Keratinocyte (primary cell): ENCODE data around the gene ABLIM2. TPM values are rescaled to one million over a fixed set of nuclear protein-coding genes. Genes with fewer than 3 reads are reported as not detected.

Source experiments
- DNase-seq: peaks from one replicate; pipeline ENCODE4 v3.0.0-alpha.2; 2011; ENCODE audit warnings: low read depth, missing footprints, low spot score
- FAIRE-seq: peaks from 2 replicates; lab custom pipeline; 2011; peaks lifted over from hg19 to GRCh38; lab: Jason Lieb, UNC
- H2AFZ ChIP-seq: 2 replicates; pipeline ENCODE4 v1.6.0; 2012; ENCODE audit warnings: low read length, control low read depth, inconsistent platforms; ENCODE audit not compliant: control insufficient read depth
- H3K27ac ChIP-seq: 2 replicates; pipeline ENCODE4 v1.5.1; 2011; ENCODE audit warnings: low read length; ENCODE audit not compliant: control insufficient read depth, insufficient read depth
- H3K27me3 ChIP-seq: 3 replicates; pipeline ENCODE4 v1.6.0; 2011; ENCODE audit warnings: low read length; ENCODE audit not compliant: control insufficient read depth, insufficient read depth; ENCODE audit errors: extremely low read depth
- H3K36me3 ChIP-seq, 2 experiments: 2 replicates in 1 of 2; 3 replicates in 1 of 2; pipeline ENCODE4 v1.5.1; 2011; ENCODE audit warnings: low read length in 2 of 2, mild to moderate bottlenecking in 1 of 2; ENCODE audit not compliant: control insufficient read depth in 2 of 2, insufficient read depth in 2 of 2; ENCODE audit errors: extremely low read depth in 1 of 2
- H3K4me1 ChIP-seq: 3 replicates; pipeline ENCODE4 v1.5.1; 2011; ENCODE audit warnings: low read length; ENCODE audit not compliant: control insufficient read depth, insufficient read depth; ENCODE audit errors: extremely low read depth
- H3K4me2 ChIP-seq: 3 replicates; pipeline ENCODE4 v1.6.0; 2011; ENCODE audit warnings: low read depth, low read length; ENCODE audit not compliant: control insufficient read depth, insufficient read depth; ENCODE audit errors: extremely low read depth
- H3K4me3 ChIP-seq, 3 experiments: fragments of 200-600 bp in 1 of 3; sonication (generic) in 1 of 3; 2 replicates in 2 of 3; 3 replicates in 1 of 3; pipeline ENCODE4 v1.5.1; 2011 to 2016; ENCODE audit warnings: low read length in 3 of 3, mild to moderate bottlenecking in 3 of 3, control low read depth in 2 of 3, inconsistent platforms in 1 of 3, low read depth in 1 of 3, mixed read lengths in 1 of 3, mixed run types in 1 of 3, moderate library complexity in 1 of 3; ENCODE audit not compliant: control insufficient read depth in 2 of 3, insufficient read depth in 2 of 3; ENCODE audit errors: extremely low read depth in 1 of 3
- H3K79me2 ChIP-seq: 2 replicates; pipeline ENCODE4 v1.6.0; 2012; ENCODE audit warnings: low read length; ENCODE audit not compliant: control insufficient read depth, insufficient read depth
- H3K9ac ChIP-seq: 3 replicates; pipeline ENCODE4 v1.6.0; 2011; ENCODE audit warnings: low read length; ENCODE audit not compliant: control insufficient read depth, insufficient read depth; ENCODE audit errors: extremely low read depth
- H3K9me1 ChIP-seq: 3 replicates; pipeline ENCODE4 v1.6.0; 2011; ENCODE audit warnings: low read length; ENCODE audit not compliant: control insufficient read depth, insufficient read depth; ENCODE audit errors: extremely low read depth
- H3K9me3 ChIP-seq: 2 replicates; pipeline ENCODE4 v1.5.1; 2012; ENCODE audit warnings: low read depth, low read length; ENCODE audit not compliant: control insufficient read depth
- H4K20me1 ChIP-seq: 3 replicates; pipeline ENCODE4 v1.6.0; 2011; ENCODE audit warnings: low read length; ENCODE audit not compliant: control insufficient read depth, insufficient read depth; ENCODE audit errors: extremely low read depth
- EZH2 ChIP-seq: IDR thresholded peaks from one replicate; pipeline ENCODE4 v1.6.1; 2012; ENCODE audit warnings: inconsistent platforms, mild to moderate bottlenecking, low read length, moderate library complexity
- dilution Hi-C: fragments of 300-500 bp; cut with MboI; formaldehyde crosslinking; loops from one replicate; pipeline ENCODE4 v1.7.0; 2020; ENCODE audit warnings: low sequenced_read_pairs; ENCODE audit not compliant: extremely low pct_ligation_motif_present
- polyA plus RNA-seq, 5 experiments: library from polyadenylated mRNA; depleted of rRNA in 3 of 5; stranded (reverse) in 3 of 5; stranded (forward) in 1 of 5; unstranded in 1 of 5; fragments of >200 nt; gene quantifications; 1 replicate in 1 of 5; 2 replicates in 3 of 5; 3 replicates in 1 of 5; pipeline versions ENCODE4 v1.2.1 to v1.2.3, GENCODE V29; 2011 to 2012; ENCODE audit warnings: missing spikeins in 2 of 5, low read depth in 1 of 5, low replicate concordance in 1 of 5
- TF ChIP-seq, protein P1 (sequence below), 3 experiments: IDR thresholded peaks in 1 of 3; conservative IDR thresholded peaks in 1 of 3; optimal IDR thresholded peaks in 1 of 3; 2 replicates in 2 of 3; 3 replicates in 1 of 3; pipeline versions ENCODE3 to v1.5.1; 2011; ENCODE audit warnings: low read length in 3 of 3, mild to moderate bottlenecking in 3 of 3, moderate library complexity in 2 of 3, control low read depth in 1 of 3, inconsistent platforms in 1 of 3; ENCODE audit not compliant: insufficient read depth in 2 of 3; ENCODE audit errors: extremely low read depth in 1 of 3

Gene ABLIM2
- polyA plus RNA-seq, 1 donor (not counting 4 experiments of a cell fraction or from before 2014, with no cell fraction given), result 0.94 TPM

- dilution Hi-C loops, result no loop called here
- Histone ChIP-seq H3K27ac (no peak overlapping the region), H3K9me1 (no peaks in the 10 kb centered on the region), H3K9me3 (no peaks in the 10 kb centered on the region), H4K20me1 (no peaks in the 10 kb centered on the region), H3K4me3 (no peak overlapping the region), H3K79me2 (no peaks in the 10 kb centered on the region), H2AFZ (no peak overlapping the region), H3K9ac (no peak overlapping the region), H3K27me3 (no peaks in the 10 kb centered on the region), H3K36me3 (no peaks in the 10 kb centered on the region), H3K4me2 (no peak overlapping the region), H3K4me1 (peaks cover 16% of the 10 kb centered on the region)
- FAIRE-seq (no peak), DNase-seq (no peak)
- TF ChIP-seq, protein P1, sequence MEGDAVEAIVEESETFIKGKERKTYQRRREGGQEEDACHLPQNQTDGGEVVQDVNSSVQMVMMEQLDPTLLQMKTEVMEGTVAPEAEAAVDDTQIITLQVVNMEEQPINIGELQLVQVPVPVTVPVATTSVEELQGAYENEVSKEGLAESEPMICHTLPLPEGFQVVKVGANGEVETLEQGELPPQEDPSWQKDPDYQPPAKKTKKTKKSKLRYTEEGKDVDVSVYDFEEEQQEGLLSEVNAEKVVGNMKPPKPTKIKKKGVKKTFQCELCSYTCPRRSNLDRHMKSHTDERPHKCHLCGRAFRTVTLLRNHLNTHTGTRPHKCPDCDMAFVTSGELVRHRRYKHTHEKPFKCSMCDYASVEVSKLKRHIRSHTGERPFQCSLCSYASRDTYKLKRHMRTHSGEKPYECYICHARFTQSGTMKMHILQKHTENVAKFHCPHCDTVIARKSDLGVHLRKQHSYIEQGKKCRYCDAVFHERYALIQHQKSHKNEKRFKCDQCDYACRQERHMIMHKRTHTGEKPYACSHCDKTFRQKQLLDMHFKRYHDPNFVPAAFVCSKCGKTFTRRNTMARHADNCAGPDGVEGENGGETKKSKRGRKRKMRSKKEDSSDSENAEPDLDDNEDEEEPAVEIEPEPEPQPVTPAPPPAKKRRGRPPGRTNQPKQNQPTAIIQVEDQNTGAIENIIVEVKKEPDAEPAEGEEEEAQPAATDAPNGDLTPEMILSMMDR (optimal IDR thresholded peaks at IDR 0.05 in 1 of 3, IDR thresholded peaks at IDR 0.05 in 1 of 3, conservative IDR thresholded peaks at IDR 0.05 in 1 of 3; ENCODE audit: extremely low read depth in 1 of 3, insufficient read depth in 2 of 3, low read length in 3 of 3), result no peak
- TF ChIP-seq EZH2, result no peak
These were observed 203.2 kb downstream of the ABLIM2 start for GRCh38 chr4:7955393-7955792.

DNA sequence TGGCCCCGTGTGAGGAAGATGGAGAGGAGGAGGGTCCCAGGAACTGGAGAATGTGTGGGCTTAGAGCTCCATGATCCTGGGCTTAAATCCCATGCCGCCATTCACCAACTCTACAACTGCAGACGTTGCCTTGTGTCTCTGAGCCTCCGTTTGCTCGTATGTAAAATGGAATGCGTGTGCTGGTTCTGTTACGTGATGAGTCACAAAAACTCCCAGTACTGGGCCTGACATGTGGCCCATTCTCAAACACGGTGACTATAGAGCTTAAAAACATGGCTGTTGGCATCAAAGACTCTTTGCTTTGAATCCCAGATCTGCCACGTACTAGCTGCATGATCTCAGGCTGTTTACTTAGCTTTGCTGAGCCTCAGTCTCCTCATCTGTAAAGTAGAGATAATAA lies 206.0 kb downstream of the ABLIM2 start:
- Histone ChIP-seq H2AFZ (no peak overlapping the region), H3K36me3 (no peaks in the 10 kb centered on the region), H3K9me3 (no peaks in the 10 kb centered on the region), H3K4me2 (no peak overlapping the region), H4K20me1 (no peaks in the 10 kb centered on the region), H3K4me3 (no peak overlapping the region), H3K4me1 (peaks cover 9% of the 10 kb centered on the region), H3K79me2 (no peaks in the 10 kb centered on the region), H3K9ac (no peak overlapping the region), H3K27ac (no peak overlapping the region), H3K27me3 (no peaks in the 10 kb centered on the region), H3K9me1 (no peaks in the 10 kb centered on the region)
- FAIRE-seq, result no peak
- dilution Hi-C loops, result no loop called here
- TF ChIP-seq, protein P1 (optimal IDR thresholded peaks at IDR 0.05 in 1 of 3, IDR thresholded peaks at IDR 0.05 in 1 of 3, conservative IDR thresholded peaks at IDR 0.05 in 1 of 3; ENCODE audit: extremely low read depth in 1 of 3, insufficient read depth in 2 of 3, low read length in 3 of 3), result no peak
- no peak for TF ChIP-seq EZH2
- DNase-seq, result no peak
